Measurements from ENCODE around the gene FBXO24. TPM values are rescaled to one million over a fixed set of nuclear protein-coding genes. Genes with fewer than 3 reads are reported as not detected.

FBXO24 gene
- total and polyA plus RNA-seq, 8 donors = 0.37 to 0.88 (median 0.44) TPM; not detected in 3

GRCh38 chr7:100614308-100614861 is 28.3 kb downstream of the FBXO24 start:
- 80 to 90% (median 84%) methylated on average over 6 of the region's 6 CpGs for WGBS, 5 donors
- intact Hi-C loops (cut with DNase I; ENCODE audit: low total_unique reads) = no loop called here
- H3K4me1 ChIP-seq = peaks cover 9 to 22% (median 20%) of the 10 kb centered on the region in 4 donors
- no peak overlapping the region for H3K4me3 ChIP-seq
- H3K9me3 ChIP-seq = no peaks in the 10 kb centered on the region
- TF ChIP-seq POLR2A (IDR thresholded peaks at IDR 0.05) (no peak), CTCF (IDR thresholded peaks at IDR 0.05) (no peak), POLR2AphosphoS5 (IDR thresholded peaks at IDR 0.05) (no peak), EP300 (IDR thresholded peaks at IDR 0.05) (no peak)
- peaks cover 0 to 22% (median 14%) of the 10 kb centered on the region in 4 donors for H3K36me3 ChIP-seq
- no peaks in the 10 kb centered on the region for H3K27me3 ChIP-seq
- H3K27ac ChIP-seq = no peak overlapping the region
- no peak for DNase-seq

- Histone ChIP-seq H3K9me3 (no peaks in the 10 kb centered on the region), H3K4me1 (no peaks in the 10 kb centered on the region), H3K27ac (no peak overlapping the region), H3K27me3 (no peaks in the 10 kb centered on the region), H3K36me3 (peaks cover 0 to 15% (median 9%) of the 10 kb centered on the region in 4 donors), H3K4me3 (no peak overlapping the region)
- DNase-seq = no peak
- TF ChIP-seq POLR2A (IDR thresholded peaks at IDR 0.05) = no peak
- TF ChIP-seq POLR2AphosphoS5 (IDR thresholded peaks at IDR 0.05) = no peak
- no peak for TF ChIP-seq EP300 (IDR thresholded peaks at IDR 0.05)
- TF ChIP-seq CTCF (IDR thresholded peaks at IDR 0.05) = no peak
- intact Hi-C loops (cut with DNase I; ENCODE audit: low total_unique reads) = no loop called here
- 86 to 97% (median 93%) methylated on average over 5 to 6 of the region's 6 CpGs for WGBS, 5 donors
These were observed 34.1 kb downstream of the FBXO24 start for GRCh38 chr7:100620239-100620638.

- Histone ChIP-seq H3K4me1 (no peaks in the 10 kb centered on the region), H3K4me3 (no peak overlapping the region), H3K27me3 (no peaks in the 10 kb centered on the region), H3K27ac (no peak overlapping the region), H3K36me3 (peaks cover 0 to 10% (median 3%) of the 10 kb centered on the region in 4 donors), H3K9me3 (no peaks in the 10 kb centered on the region)
- intact Hi-C loops (cut with DNase I; ENCODE audit: low total_unique reads) = no loop called here
- TF ChIP-seq POLR2AphosphoS5 (IDR thresholded peaks at IDR 0.05) (no peak), POLR2A (IDR thresholded peaks at IDR 0.05) (no peak), EP300 (IDR thresholded peaks at IDR 0.05) (no peak), CTCF (IDR thresholded peaks at IDR 0.05) (no peak)
- no peak for DNase-seq
- 91 to 97% (median 93%) methylated on average over 21 to 23 of the region's 23 CpGs for WGBS, 5 donors
These were observed 34.7 kb downstream of the FBXO24 start for GRCh38 chr7:100620804-100621203.

GRCh38 chr7:100621554-100621953 is 35.4 kb downstream of the FBXO24 start:
- intact Hi-C loops (cut with DNase I; ENCODE audit: low total_unique reads) = no loop called here
- peaks cover 0 to 6% (median 2%) of the 10 kb centered on the region in 4 donors for H3K36me3 ChIP-seq
- no peak overlapping the region for H3K27ac ChIP-seq
- no peak for DNase-seq
- H3K4me1 ChIP-seq = peaks cover 1 to 7% (median 5%) of the 10 kb centered on the region in 4 donors
- TF ChIP-seq EP300 (IDR thresholded peaks at IDR 0.05) = no peak
- no peak for TF ChIP-seq CTCF (IDR thresholded peaks at IDR 0.05)
- TF ChIP-seq POLR2A (IDR thresholded peaks at IDR 0.05) = no peak
- TF ChIP-seq POLR2AphosphoS5 (IDR thresholded peaks at IDR 0.05) = no peak
- H3K9me3 ChIP-seq = no peaks in the 10 kb centered on the region
- no peaks in the 10 kb centered on the region for H3K27me3 ChIP-seq
- 77 to 80% (median 78%) methylated on average over 8 of the region's 8 CpGs for WGBS, 5 donors
- no peak overlapping the region for H3K4me3 ChIP-seq

All from stomach (tissue), 9 donors.